SK-N-SH (cell line): ENCODE data around the gene SREBF2. TPM values are rescaled to one million over a fixed set of nuclear protein-coding genes. Genes with fewer than 3 reads are reported as not detected.

Experiments used
- CTCF ChIA-PET: fragments of 300-600, 350-600 bp; formaldehyde crosslinking; extraction: SDS; loops from one replicate; lab custom pipeline; 2021; lab: Yijun Ruan, JAX
- POLR2A ChIA-PET: fragments of 350-600 bp; sonication (Branson Sonifier 250); formaldehyde crosslinking; extraction: SDS; loops from one replicate; lab custom pipeline; 2020; ENCODE audit warnings: antibody characterized with exemption, inconsistent platforms; lab: Yijun Ruan, JAX
- DNase-seq: peaks from one replicate; pipeline ENCODE4 v3.0.0; 2012
- H2AFZ ChIP-seq: fragments of 200-600 bp; sonication (generic); 2 replicates; pipeline ENCODE4 v1.8.1; 2016; ENCODE audit warnings: antibody characterized with exemption, mild to moderate bottlenecking, low read depth
- H3F3A ChIP-seq: fragments of 200-600 bp; sonication (generic); replicated peaks from 2 replicates; pipeline ENCODE3; 2016; ENCODE audit warnings: antibody characterized with exemption, mild to moderate bottlenecking; ENCODE audit not compliant: insufficient read depth
- H3K27ac ChIP-seq, 2 experiments: fragments of 200-500 bp in 1 of 2; fragments of 200-600 bp in 1 of 2; sonication (Bioruptor generic) in 1 of 2; sonication (generic), shearing (Covaris generic) in 1 of 2; 2 replicates each; pipeline versions ENCODE4 v1.5.1 to v1.6.1; 2014 to 2016; ENCODE audit warnings: low read depth in 2 of 2, inconsistent platforms in 1 of 2, low read length in 1 of 2, mild to moderate bottlenecking in 1 of 2, mixed read lengths in 1 of 2
- H3K27me3 ChIP-seq: fragments of 200-600 bp; sonication (generic), shearing (Covaris generic); 2 replicates; pipeline ENCODE4 v1.6.1; 2016; ENCODE audit warnings: mixed run types; ENCODE audit not compliant: insufficient read depth
- H3K36me3 ChIP-seq, 2 experiments: fragments of 200-500 bp in 1 of 2; fragments of 200-600 bp in 1 of 2; sonication (Bioruptor generic) in 1 of 2; sonication (generic) in 1 of 2; replicated peaks in 1 of 2; 2 replicates each; pipeline versions ENCODE3 to v1.5.1; 2014 to 2016; ENCODE audit warnings: low read length in 1 of 2, mild to moderate bottlenecking in 1 of 2; ENCODE audit not compliant: insufficient read depth in 2 of 2, control insufficient read depth in 1 of 2
- H3K4me1 ChIP-seq, 2 experiments: fragments of 200-500 bp in 1 of 2; fragments of 200-600 bp in 1 of 2; sonication (Bioruptor generic) in 1 of 2; sonication (generic), shearing (Covaris generic) in 1 of 2; 2 replicates each; pipeline versions ENCODE4 v1.5.1 to v1.6.1; 2014 to 2016; ENCODE audit warnings: low read depth in 1 of 2, low read length in 1 of 2, mixed run types in 1 of 2; ENCODE audit not compliant: insufficient read depth in 2 of 2, control insufficient read depth in 1 of 2
- H3K4me2 ChIP-seq: fragments of 200-600 bp; sonication (generic), shearing (Covaris generic); 2 replicates; pipeline ENCODE4 v1.6.1; 2017; ENCODE audit warnings: mixed run types
- H3K4me3 ChIP-seq, 2 experiments: fragments of 200-500 bp in 1 of 2; fragments of 200-600 bp in 1 of 2; sonication (Bioruptor generic) in 1 of 2; sonication (generic), shearing (Covaris generic) in 1 of 2; 2 replicates each; pipeline versions ENCODE4 v1.5.1 to v1.8.1; 2014 to 2016; ENCODE audit warnings: low read depth in 2 of 2, inconsistent platforms in 1 of 2, low read length in 1 of 2, mild to moderate bottlenecking in 1 of 2, mixed read lengths in 1 of 2, moderate library complexity in 1 of 2
- H3K79me2 ChIP-seq: fragments of 200-600 bp; sonication (generic); 2 replicates; pipeline ENCODE4 v1.8.1; 2017; ENCODE audit warnings: mild to moderate bottlenecking; ENCODE audit not compliant: insufficient read depth
- H3K9ac ChIP-seq: fragments of 200-600 bp; sonication (generic); 2 replicates; pipeline ENCODE4 v1.6.1; 2017; ENCODE audit warnings: mixed run types
- H3K9me2 ChIP-seq: fragments of 200-600 bp; sonication (generic); 2 replicates; pipeline ENCODE4 v1.6.1; 2017; ENCODE audit warnings: mixed run types
- H3K9me3 ChIP-seq: fragments of 200-600 bp; sonication (generic); 2 replicates; pipeline ENCODE4 v1.6.1; 2017; ENCODE audit warnings: mixed run types, mild to moderate bottlenecking, moderate library complexity
- H4K20me1 ChIP-seq: fragments of 200-600 bp; sonication (generic); 2 replicates; pipeline ENCODE4 v1.6.1; 2017; ENCODE audit warnings: mild to moderate bottlenecking, mixed run types; ENCODE audit not compliant: insufficient read depth
- EP300 ChIP-seq, 2 experiments: IDR thresholded peaks; 2 replicates each; pipeline versions ENCODE4 v1.4.0 to v1.6.1; 2012; ENCODE audit warnings: borderline replicate concordance in 1 of 2, low read depth in 1 of 2, low read length in 1 of 2
- FOSL2 ChIP-seq: IDR thresholded peaks from 2 replicates; pipeline ENCODE4 v1.4.0; 2012; ENCODE audit warnings: low read depth, mild to moderate bottlenecking, moderate library complexity, borderline replicate concordance
- FOXM1 ChIP-seq: IDR thresholded peaks from 2 replicates; pipeline ENCODE4 v1.4.0; 2012; ENCODE audit warnings: low read depth, mild to moderate bottlenecking
- GABPA ChIP-seq: IDR thresholded peaks from 2 replicates; pipeline ENCODE4 v1.4.0; 2012; ENCODE audit warnings: low read depth, mild to moderate bottlenecking
- GATA2 ChIP-seq: sonication (generic); formaldehyde crosslinking; IDR thresholded peaks from 2 replicates; pipeline ENCODE4 v1.5.0; 2020; ENCODE audit warnings: mild to moderate bottlenecking, missing genetic modification reagents
- JUND ChIP-seq: IDR thresholded peaks from 2 replicates; pipeline ENCODE4 v1.4.0; 2012
- MEF2A ChIP-seq: IDR thresholded peaks from 2 replicates; pipeline ENCODE4 v1.4.0; 2012; ENCODE audit warnings: low read depth, borderline replicate concordance
- NRF1 ChIP-seq: IDR thresholded peaks from 2 replicates; pipeline ENCODE4 v1.6.1; 2012; ENCODE audit warnings: low read depth, mild to moderate bottlenecking, low read length
- PBX3 ChIP-seq: IDR thresholded peaks from 2 replicates; pipeline ENCODE4; 2012
- POLR2AphosphoS5 ChIP-seq: IDR thresholded peaks from 2 replicates; pipeline ENCODE4 v1.6.1; 2012; ENCODE audit warnings: low read depth, low read length
- REST ChIP-seq: IDR thresholded peaks from 2 replicates; pipeline ENCODE4 v1.6.1; 2012; ENCODE audit warnings: mild to moderate bottlenecking, low read depth, low read length, moderate library complexity
- TAF1 ChIP-seq: IDR thresholded peaks from 2 replicates; pipeline ENCODE4 v1.6.1; 2012; ENCODE audit warnings: low read depth, mild to moderate bottlenecking, low read length, moderate library complexity, borderline replicate concordance
- WGBS: methylation state at CpG from one replicate; pipeline ENCODE4 v1.1.6; 2017; ENCODE audit warnings: low lambda C conversion rate; 5-methylcytosine and 5-hydroxymethylcytosine counted together
- polyA plus RNA-seq, 3 experiments: library from polyadenylated mRNA; depleted of rRNA; stranded (reverse); fragments of >200 nt; gene quantifications; 2 replicates each; pipeline ENCODE4 v1.2.3, GENCODE V29; 2012

SREBF2 gene
- polyA plus RNA-seq, 1 of the 3 experiments (the other 2 are of a cell fraction): 7.5 TPM

GRCh38 chr22:41913040-41913719, 80.3 kb downstream of the SREBF2 start (continued):
- TF ChIP-seq REST (no peak), JUND (no peak), NRF1 (no peak), POLR2AphosphoS5 (no peak), GABPA (no peak), FOXM1 (no peak), GATA2 (CRISPR knock-in tag) (no peak), MEF2A (no peak), TAF1 (no peak)

- TF ChIP-seq GABPA: no peak
- TF ChIP-seq EP300 (IDR thresholded peaks at IDR 0.05; ENCODE audit: borderline replicate concordance in 1 of 2, low read depth in 1 of 2, low read length in 1 of 2): no peak
- TF ChIP-seq TAF1: no peak
- no peak for TF ChIP-seq FOSL2
- TF ChIP-seq PBX3: no peak
- no peak for TF ChIP-seq POLR2AphosphoS5
- no peak for TF ChIP-seq GATA2 (CRISPR knock-in tag)
- Histone ChIP-seq H3K9ac (no peak overlapping the region), H3K79me2 (no peaks in the 10 kb centered on the region), H3K4me3 (no peak overlapping the region), H2AFZ (no peak overlapping the region), H4K20me1 (no peaks in the 10 kb centered on the region), H3K36me3 (no peaks in the 10 kb centered on the region), H3K9me3 (no peaks in the 10 kb centered on the region), H3K9me2 (no peaks in the 10 kb centered on the region), H3K4me2 (no peak overlapping the region), H3K4me1 (peaks cover 0 to 3% of the 10 kb centered on the region in 2 experiments; a peak in 2 of 4 replicates), H3K27me3 (peaks cover 26% of the 10 kb centered on the region; the same call in 1 of the 2 replicates), H3F3A (no peaks in the 10 kb centered on the region), H3K27ac (no peak overlapping the region)
- WGBS: no CpG with 5 or more reads among the region's 79 CpGs
- POLR2A ChIA-PET: no interaction called here
- no peak for DNase-seq
- CTCF ChIA-PET: no interaction called here
Observed at GRCh38 chr22:41913842-41914534, 81.1 kb downstream of the SREBF2 start.
